SU-DHL-6 (cell line): ENCODE data around the gene SLC15A2.
"Not testable (repeated sequence)": the region's sequence is repeated elsewhere in the genome, so short reads cannot be mapped to it uniquely, and the experiment has no call there.

Experiments used
- H2AFZ ChIP-seq: fragments of 200-600 bp; sonication (generic); 2 replicates; pipeline ENCODE4 v1.6.1; 2014; ENCODE audit warnings: low read depth, mild to moderate bottlenecking, moderate library complexity, mixed read lengths, antibody characterized with exemption, low read length; ENCODE audit not compliant: severe bottlenecking
- H3F3A ChIP-seq: fragments of 200-600 bp; shearing (Covaris generic); 2 replicates; pipeline ENCODE4 v1.6.0; 2016; ENCODE audit warnings: antibody characterized with exemption, mild to moderate bottlenecking; ENCODE audit not compliant: insufficient read depth
- H3K27ac ChIP-seq: fragments of 200-600 bp; sonication (generic); 2 replicates; pipeline ENCODE4 v1.5.1; 2016; ENCODE audit warnings: low read depth, mild to moderate bottlenecking, low read length, moderate library complexity, mixed read lengths
- H3K27me3 ChIP-seq: fragments of 200-600 bp; sonication (generic), shearing (Covaris generic); 2 replicates; pipeline ENCODE4 v1.6.0; 2014; ENCODE audit warnings: mild to moderate bottlenecking, low read length
- H3K36me3 ChIP-seq: fragments of 200-600 bp; sonication (generic); 2 replicates; pipeline ENCODE4 v1.6.1; 2014; ENCODE audit warnings: mild to moderate bottlenecking, low read length, mixed read lengths
- H3K4me2 ChIP-seq: fragments of 300-600, 200-600 bp; shearing (Covaris generic), sonication (generic); 2 replicates; pipeline ENCODE4 v1.6.0; 2014; ENCODE audit warnings: low read length, low read depth, mild to moderate bottlenecking; ENCODE audit not compliant: poor library complexity, severe bottlenecking
- H3K4me3 ChIP-seq: fragments of 200-600 bp; sonication (generic); 2 replicates; pipeline ENCODE4 v1.5.1; 2014; ENCODE audit warnings: antibody characterized with exemption, low read length, mild to moderate bottlenecking, mixed read lengths; ENCODE audit not compliant: insufficient read depth, poor library complexity, severe bottlenecking
- H3K79me2 ChIP-seq: fragments of 200-600 bp; sonication (generic); 2 replicates; pipeline ENCODE4 v1.6.1; 2014; ENCODE audit warnings: mild to moderate bottlenecking, low read length, moderate library complexity; ENCODE audit not compliant: insufficient read depth
- H3K9ac ChIP-seq: fragments of 200-600 bp; sonication (generic); 2 replicates; pipeline ENCODE4 v1.7.0; 2014; ENCODE audit warnings: mild to moderate bottlenecking, low read length
- H3K9me2 ChIP-seq: fragments of 200-600 bp; sonication (generic); replicated peaks from 2 replicates; pipeline ENCODE4 v1.6.1; 2014; ENCODE audit warnings: low read length; ENCODE audit not compliant: insufficient read depth
- H3K9me3 ChIP-seq: fragments of 200-600 bp; sonication (generic); 2 replicates; pipeline ENCODE4 v1.6.1; 2014; ENCODE audit warnings: low read length, mixed read lengths; ENCODE audit not compliant: insufficient read depth
- H4K20me1 ChIP-seq: fragments of 200-600 bp; sonication (generic); 2 replicates; pipeline ENCODE4 v1.6.1; 2014; ENCODE audit warnings: low read depth, mild to moderate bottlenecking, antibody characterized with exemption, low read length, moderate library complexity, mixed read lengths
- EZH2phosphoT487 ChIP-seq: fragments of 200-600 bp; sonication (generic), shearing (Covaris generic); conservative IDR thresholded peaks from 2 replicates; pipeline ENCODE4 v1.6.1; 2018; ENCODE audit warnings: mild to moderate bottlenecking, antibody characterized with exemption, low read length, moderate library complexity, mixed read lengths
- TF ChIP-seq, protein P1 (sequence below): fragments of 200-600 bp; sonication (generic); IDR thresholded peaks from one replicate; pipeline ENCODE4 v1.5.1; 2017; ENCODE audit warnings: antibody characterized with exemption, mild to moderate bottlenecking, low read length, moderate library complexity; ENCODE audit not compliant: insufficient read depth, poor library complexity, severe bottlenecking

The SLC15A2 gene

DNA sequence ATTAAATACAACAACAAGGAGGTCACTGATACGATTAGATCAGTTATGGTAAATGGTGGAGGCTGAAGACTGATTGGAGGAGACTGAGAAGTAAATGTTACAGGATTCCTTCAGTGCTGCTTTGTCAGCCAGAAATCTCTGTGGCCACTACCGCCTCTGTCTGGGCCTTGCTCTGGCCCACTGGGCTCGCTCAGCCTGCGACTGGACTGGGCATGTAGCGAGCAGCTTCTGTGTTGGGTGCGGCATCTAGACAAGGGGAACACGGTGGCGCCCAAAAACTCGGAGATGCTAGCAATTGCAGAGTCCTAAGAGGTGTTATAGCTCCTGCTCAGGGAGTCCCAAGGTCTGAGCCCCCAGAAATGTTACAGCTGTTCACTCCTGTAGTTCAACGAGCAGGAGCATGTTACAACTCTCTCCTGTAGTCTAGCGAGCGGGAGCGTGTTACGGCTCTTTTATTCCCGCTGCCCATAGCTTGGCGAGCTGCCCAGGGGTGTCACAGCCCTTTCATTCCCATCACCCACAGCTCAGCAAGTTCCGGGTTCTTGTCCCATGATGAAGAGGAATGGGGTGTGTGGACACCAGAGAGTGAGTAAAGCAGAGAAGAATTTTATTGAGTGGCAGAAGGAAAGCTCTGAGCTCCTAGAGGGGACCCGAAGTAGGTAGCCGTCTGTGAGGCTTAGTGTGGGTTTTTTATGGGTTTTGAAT is 24.7 kb downstream of the SLC15A2 start:
- Histone ChIP-seq H3K4me3 (no peak overlapping the region), H3K27me3 (no peaks in the 10 kb centered on the region), H3K9ac (no peak overlapping the region), H3K4me2 (no peak overlapping the region), H2AFZ (no peak overlapping the region), H3K79me2 (no peaks in the 10 kb centered on the region), H3K9me2 (no peaks in the 10 kb centered on the region), H4K20me1 (no peaks in the 10 kb centered on the region), H3K9me3 (no peaks in the 10 kb centered on the region), H3K27ac (no peak overlapping the region), H3K36me3 (peaks cover 38% of the 10 kb centered on the region), H3F3A (no peaks in the 10 kb centered on the region)
- TF ChIP-seq EZH2phosphoT487, result no peak
- TF ChIP-seq, protein P1, sequence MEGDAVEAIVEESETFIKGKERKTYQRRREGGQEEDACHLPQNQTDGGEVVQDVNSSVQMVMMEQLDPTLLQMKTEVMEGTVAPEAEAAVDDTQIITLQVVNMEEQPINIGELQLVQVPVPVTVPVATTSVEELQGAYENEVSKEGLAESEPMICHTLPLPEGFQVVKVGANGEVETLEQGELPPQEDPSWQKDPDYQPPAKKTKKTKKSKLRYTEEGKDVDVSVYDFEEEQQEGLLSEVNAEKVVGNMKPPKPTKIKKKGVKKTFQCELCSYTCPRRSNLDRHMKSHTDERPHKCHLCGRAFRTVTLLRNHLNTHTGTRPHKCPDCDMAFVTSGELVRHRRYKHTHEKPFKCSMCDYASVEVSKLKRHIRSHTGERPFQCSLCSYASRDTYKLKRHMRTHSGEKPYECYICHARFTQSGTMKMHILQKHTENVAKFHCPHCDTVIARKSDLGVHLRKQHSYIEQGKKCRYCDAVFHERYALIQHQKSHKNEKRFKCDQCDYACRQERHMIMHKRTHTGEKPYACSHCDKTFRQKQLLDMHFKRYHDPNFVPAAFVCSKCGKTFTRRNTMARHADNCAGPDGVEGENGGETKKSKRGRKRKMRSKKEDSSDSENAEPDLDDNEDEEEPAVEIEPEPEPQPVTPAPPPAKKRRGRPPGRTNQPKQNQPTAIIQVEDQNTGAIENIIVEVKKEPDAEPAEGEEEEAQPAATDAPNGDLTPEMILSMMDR, result no peak

DNA sequence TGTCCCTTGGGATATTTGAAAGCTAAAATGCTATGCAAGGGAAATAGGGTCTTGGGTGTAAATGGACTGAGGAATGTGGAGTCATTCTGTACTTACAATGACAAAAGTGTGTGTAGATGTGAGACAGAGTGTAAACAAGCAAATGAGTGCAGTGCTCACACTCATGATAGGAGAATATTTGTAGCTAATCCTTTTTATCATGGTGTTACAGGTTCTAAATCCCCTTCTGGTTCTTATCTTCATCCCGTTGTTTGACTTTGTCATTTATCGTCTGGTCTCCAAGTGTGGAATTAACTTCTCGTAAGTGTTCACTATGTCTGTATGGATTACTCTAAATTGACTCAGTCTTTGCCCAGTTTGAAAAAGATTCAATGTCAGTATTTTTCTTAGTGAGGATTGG is 30.5 kb downstream of the SLC15A2 start:
- no peaks in the 10 kb centered on the region for H3K9me3 ChIP-seq
- H2AFZ ChIP-seq, result no peak overlapping the region
- H3F3A ChIP-seq, result no peaks in the 10 kb centered on the region
- no peak overlapping the region for H3K4me2 ChIP-seq
- H3K4me3 ChIP-seq, result no peak overlapping the region
- H3K36me3 ChIP-seq, result peaks cover 46% of the 10 kb centered on the region
- H3K27me3 ChIP-seq, result no peaks in the 10 kb centered on the region
- H4K20me1 ChIP-seq, result no peaks in the 10 kb centered on the region
- TF ChIP-seq EZH2phosphoT487, result no peak
- TF ChIP-seq, protein P1, result no peak
- H3K9me2 ChIP-seq, result no peaks in the 10 kb centered on the region
- no peak overlapping the region for H3K9ac ChIP-seq
- no peaks in the 10 kb centered on the region for H3K79me2 ChIP-seq
- no peak overlapping the region for H3K27ac ChIP-seq

DNA sequence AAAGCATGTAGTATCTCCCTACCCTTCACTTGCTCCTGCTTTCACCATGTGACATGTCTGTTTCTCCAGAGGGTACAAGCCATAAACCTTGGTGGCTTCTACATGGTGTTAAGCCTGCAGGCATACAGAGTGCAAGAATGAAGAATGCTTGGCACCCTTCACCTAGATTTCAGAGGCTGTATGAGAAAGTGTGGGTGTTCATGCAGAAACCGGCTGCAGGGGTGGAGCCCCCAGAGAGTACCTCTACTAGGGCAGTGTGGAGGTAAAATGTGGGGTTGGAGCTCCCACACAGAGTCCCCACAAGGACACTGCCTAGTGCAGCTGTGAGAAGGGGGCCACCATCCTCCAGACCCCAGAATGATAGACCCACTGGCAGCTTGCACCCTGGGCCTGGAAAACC is 32.2 kb downstream of the SLC15A2 start:
- TF ChIP-seq, protein P1, result no peak
- TF ChIP-seq EZH2phosphoT487, result no peak
- H2AFZ ChIP-seq, result no peak overlapping the region
- no peak overlapping the region for H3K9ac ChIP-seq
- H3K79me2 ChIP-seq, result no peaks in the 10 kb centered on the region
- no peaks in the 10 kb centered on the region for H3K9me2 ChIP-seq
- H3K4me2 ChIP-seq, result no peak overlapping the region
- no peak overlapping the region for H3K27ac ChIP-seq
- no peak overlapping the region for H3K4me3 ChIP-seq
- H3F3A ChIP-seq, result no peaks in the 10 kb centered on the region
- no peaks in the 10 kb centered on the region for H3K9me3 ChIP-seq
- H3K27me3 ChIP-seq, result no peaks in the 10 kb centered on the region
- peaks cover 54% of the 10 kb centered on the region for H3K36me3 ChIP-seq
- H4K20me1 ChIP-seq, result no peaks in the 10 kb centered on the region

DNA sequence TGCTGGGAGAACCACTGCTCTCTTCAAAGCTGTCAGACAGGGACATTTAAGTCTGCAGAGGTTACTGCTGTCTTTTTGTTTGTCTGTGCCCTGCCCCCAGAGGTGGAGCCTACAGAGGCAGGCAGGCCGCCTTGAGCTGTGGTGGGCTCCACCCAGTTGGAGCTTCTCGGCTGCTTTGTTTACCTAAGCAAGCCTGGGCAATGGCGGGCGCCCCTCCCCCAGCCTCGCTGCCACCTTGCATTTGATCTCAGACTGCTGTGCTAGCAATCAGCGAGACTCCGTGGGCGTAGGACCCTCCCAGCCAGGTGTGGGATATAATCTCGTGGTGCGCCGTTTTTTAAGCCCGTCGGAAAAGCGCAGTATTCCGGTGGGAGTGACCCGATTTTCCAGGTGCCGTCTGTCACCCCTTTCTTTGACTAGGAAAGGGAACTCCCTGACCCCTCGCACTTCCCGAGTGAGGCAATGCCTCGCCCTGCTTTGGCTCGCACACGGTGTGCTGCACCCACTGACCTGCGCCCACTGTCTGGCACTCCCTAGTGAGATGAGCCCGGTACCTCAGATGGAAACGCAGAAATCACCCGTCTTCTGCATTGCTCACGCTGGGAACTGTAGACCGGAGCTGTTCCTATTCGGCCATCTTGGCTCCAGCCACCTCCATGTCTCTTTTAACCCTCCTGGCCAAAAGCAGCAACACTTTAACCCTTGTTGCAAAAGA is 44.1 kb downstream of the SLC15A2 start:
- not testable (repeated sequence) for H3K4me3 ChIP-seq, H3K4me2 ChIP-seq, H3K9me3 ChIP-seq, H3K79me2 ChIP-seq, H3F3A ChIP-seq, H3K27me3 ChIP-seq, H4K20me1 ChIP-seq, H3K9ac ChIP-seq, H3K9me2 ChIP-seq, H3K27ac ChIP-seq, H2AFZ ChIP-seq
- peaks cover 13% of the 10 kb centered on the region for H3K36me3 ChIP-seq
